SK-N-SH (cell line): ENCODE data around the gene HDAC4. TPM values are rescaled to one million over a fixed set of nuclear protein-coding genes. Genes with fewer than 3 reads are reported as not detected.

Experiments
- CTCF ChIA-PET: fragments of 300-600, 350-600 bp; formaldehyde crosslinking; extraction: SDS; loops from one replicate; lab custom pipeline; 2021; lab: Yijun Ruan, JAX
- POLR2A ChIA-PET: fragments of 350-600 bp; sonication (Branson Sonifier 250); formaldehyde crosslinking; extraction: SDS; loops from one replicate; lab custom pipeline; 2020; ENCODE audit warnings: antibody characterized with exemption, inconsistent platforms; lab: Yijun Ruan, JAX
- DNase-seq: peaks from one replicate; pipeline ENCODE4 v3.0.0; 2012
- H2AFZ ChIP-seq: fragments of 200-600 bp; sonication (generic); 2 replicates; pipeline ENCODE4 v1.8.1; 2016; ENCODE audit warnings: antibody characterized with exemption, mild to moderate bottlenecking, low read depth
- H3F3A ChIP-seq: fragments of 200-600 bp; sonication (generic); replicated peaks from 2 replicates; pipeline ENCODE3; 2016; ENCODE audit warnings: antibody characterized with exemption, mild to moderate bottlenecking; ENCODE audit not compliant: insufficient read depth
- H3K27ac ChIP-seq, 2 experiments: fragments of 200-500 bp in 1 of 2; fragments of 200-600 bp in 1 of 2; sonication (Bioruptor generic) in 1 of 2; sonication (generic), shearing (Covaris generic) in 1 of 2; 2 replicates each; pipeline versions ENCODE4 v1.5.1 to v1.6.1; 2014 to 2016; ENCODE audit warnings: low read depth in 2 of 2, inconsistent platforms in 1 of 2, low read length in 1 of 2, mild to moderate bottlenecking in 1 of 2, mixed read lengths in 1 of 2
- H3K27me3 ChIP-seq: fragments of 200-600 bp; sonication (generic), shearing (Covaris generic); 2 replicates; pipeline ENCODE4 v1.6.1; 2016; ENCODE audit warnings: mixed run types; ENCODE audit not compliant: insufficient read depth
- H3K36me3 ChIP-seq, 2 experiments: fragments of 200-500 bp in 1 of 2; fragments of 200-600 bp in 1 of 2; sonication (Bioruptor generic) in 1 of 2; sonication (generic) in 1 of 2; replicated peaks in 1 of 2; 2 replicates each; pipeline versions ENCODE3 to v1.5.1; 2014 to 2016; ENCODE audit warnings: low read length in 1 of 2, mild to moderate bottlenecking in 1 of 2; ENCODE audit not compliant: insufficient read depth in 2 of 2, control insufficient read depth in 1 of 2
- H3K4me1 ChIP-seq, 2 experiments: fragments of 200-500 bp in 1 of 2; fragments of 200-600 bp in 1 of 2; sonication (Bioruptor generic) in 1 of 2; sonication (generic), shearing (Covaris generic) in 1 of 2; 2 replicates each; pipeline versions ENCODE4 v1.5.1 to v1.6.1; 2014 to 2016; ENCODE audit warnings: low read depth in 1 of 2, low read length in 1 of 2, mixed run types in 1 of 2; ENCODE audit not compliant: insufficient read depth in 2 of 2, control insufficient read depth in 1 of 2
- H3K4me2 ChIP-seq: fragments of 200-600 bp; sonication (generic), shearing (Covaris generic); 2 replicates; pipeline ENCODE4 v1.6.1; 2017; ENCODE audit warnings: mixed run types
- H3K4me3 ChIP-seq, 2 experiments: fragments of 200-500 bp in 1 of 2; fragments of 200-600 bp in 1 of 2; sonication (Bioruptor generic) in 1 of 2; sonication (generic), shearing (Covaris generic) in 1 of 2; 2 replicates each; pipeline versions ENCODE4 v1.5.1 to v1.8.1; 2014 to 2016; ENCODE audit warnings: low read depth in 2 of 2, inconsistent platforms in 1 of 2, low read length in 1 of 2, mild to moderate bottlenecking in 1 of 2, mixed read lengths in 1 of 2, moderate library complexity in 1 of 2
- H3K79me2 ChIP-seq: fragments of 200-600 bp; sonication (generic); 2 replicates; pipeline ENCODE4 v1.8.1; 2017; ENCODE audit warnings: mild to moderate bottlenecking; ENCODE audit not compliant: insufficient read depth
- H3K9ac ChIP-seq: fragments of 200-600 bp; sonication (generic); 2 replicates; pipeline ENCODE4 v1.6.1; 2017; ENCODE audit warnings: mixed run types
- H3K9me2 ChIP-seq: fragments of 200-600 bp; sonication (generic); 2 replicates; pipeline ENCODE4 v1.6.1; 2017; ENCODE audit warnings: mixed run types
- H3K9me3 ChIP-seq: fragments of 200-600 bp; sonication (generic); 2 replicates; pipeline ENCODE4 v1.6.1; 2017; ENCODE audit warnings: mixed run types, mild to moderate bottlenecking, moderate library complexity
- H4K20me1 ChIP-seq: fragments of 200-600 bp; sonication (generic); 2 replicates; pipeline ENCODE4 v1.6.1; 2017; ENCODE audit warnings: mild to moderate bottlenecking, mixed run types; ENCODE audit not compliant: insufficient read depth
- CTCF ChIP-seq: fragments of 200-600 bp; sonication (generic); IDR thresholded peaks from 2 replicates; pipeline ENCODE4 v1.6.1; 2017; ENCODE audit warnings: antibody characterized with exemption, mild to moderate bottlenecking, moderate library complexity
- ELF1 ChIP-seq: IDR thresholded peaks from 2 replicates; pipeline ENCODE4 v1.4.0; 2012
- EP300 ChIP-seq, 2 experiments: IDR thresholded peaks; 2 replicates each; pipeline versions ENCODE4 v1.4.0 to v1.6.1; 2012; ENCODE audit warnings: borderline replicate concordance in 1 of 2, low read depth in 1 of 2, low read length in 1 of 2
- FOSL2 ChIP-seq: IDR thresholded peaks from 2 replicates; pipeline ENCODE4 v1.4.0; 2012; ENCODE audit warnings: low read depth, mild to moderate bottlenecking, moderate library complexity, borderline replicate concordance
- FOXM1 ChIP-seq: IDR thresholded peaks from 2 replicates; pipeline ENCODE4 v1.4.0; 2012; ENCODE audit warnings: low read depth, mild to moderate bottlenecking
- GABPA ChIP-seq: IDR thresholded peaks from 2 replicates; pipeline ENCODE4 v1.4.0; 2012; ENCODE audit warnings: low read depth, mild to moderate bottlenecking
- IRF3 ChIP-seq: fragments of 150-350 bp; IDR thresholded peaks from 2 replicates; pipeline ENCODE4 v1.6.1; 2016; ENCODE audit warnings: mild to moderate bottlenecking, low read depth, low read length
- NFIC ChIP-seq: IDR thresholded peaks from 2 replicates; pipeline ENCODE4 v1.4.0; 2012; ENCODE audit warnings: borderline replicate concordance
- NRF1 ChIP-seq: IDR thresholded peaks from 2 replicates; pipeline ENCODE4 v1.6.1; 2012; ENCODE audit warnings: low read depth, mild to moderate bottlenecking, low read length
- PBX3 ChIP-seq: IDR thresholded peaks from 2 replicates; pipeline ENCODE4; 2012
- REST ChIP-seq: IDR thresholded peaks from 2 replicates; pipeline ENCODE4 v1.6.1; 2012; ENCODE audit warnings: mild to moderate bottlenecking, low read depth, low read length, moderate library complexity
- TAF1 ChIP-seq: IDR thresholded peaks from 2 replicates; pipeline ENCODE4 v1.6.1; 2012; ENCODE audit warnings: low read depth, mild to moderate bottlenecking, low read length, moderate library complexity, borderline replicate concordance
- TEAD4 ChIP-seq: IDR thresholded peaks from 2 replicates; pipeline ENCODE4 v1.4.0; 2012; ENCODE audit warnings: mild to moderate bottlenecking, borderline replicate concordance; ENCODE audit not compliant: insufficient read depth
- YY1 ChIP-seq: IDR thresholded peaks from 2 replicates; pipeline ENCODE4 v1.4.0; 2012; ENCODE audit warnings: low read depth, mild to moderate bottlenecking
- WGBS: methylation state at CpG from one replicate; pipeline ENCODE4 v1.1.6; 2017; ENCODE audit warnings: low lambda C conversion rate; 5-methylcytosine and 5-hydroxymethylcytosine counted together
- polyA plus RNA-seq, 3 experiments: library from polyadenylated mRNA; depleted of rRNA; stranded (reverse); fragments of >200 nt; gene quantifications; 2 replicates each; pipeline ENCODE4 v1.2.3, GENCODE V29; 2012
- TF ChIP-seq, protein P1 (sequence below): fragments of 150-350 bp; IDR thresholded peaks from 2 replicates; pipeline ENCODE4 v1.6.1; 2017; ENCODE audit warnings: antibody characterized with exemption, low read length, low read depth, borderline replicate concordance
- TF ChIP-seq, protein P2 (sequence below): IDR thresholded peaks from 2 replicates; pipeline ENCODE4 v1.4.0; 2012; ENCODE audit warnings: low read depth, borderline replicate concordance
- TF ChIP-seq, protein P3 (sequence below): IDR thresholded peaks from 2 replicates; pipeline ENCODE4 v1.4.0; 2012; ENCODE audit warnings: low read depth
- TF ChIP-seq, protein P4 (sequence below): IDR thresholded peaks from 2 replicates; pipeline ENCODE4 v1.4.0; 2012; ENCODE audit warnings: low read depth, borderline replicate concordance

The HDAC4 gene
- polyA plus RNA-seq, 1 of the 3 experiments (the other 2 are of a cell fraction): 5.5 TPM

DNA sequence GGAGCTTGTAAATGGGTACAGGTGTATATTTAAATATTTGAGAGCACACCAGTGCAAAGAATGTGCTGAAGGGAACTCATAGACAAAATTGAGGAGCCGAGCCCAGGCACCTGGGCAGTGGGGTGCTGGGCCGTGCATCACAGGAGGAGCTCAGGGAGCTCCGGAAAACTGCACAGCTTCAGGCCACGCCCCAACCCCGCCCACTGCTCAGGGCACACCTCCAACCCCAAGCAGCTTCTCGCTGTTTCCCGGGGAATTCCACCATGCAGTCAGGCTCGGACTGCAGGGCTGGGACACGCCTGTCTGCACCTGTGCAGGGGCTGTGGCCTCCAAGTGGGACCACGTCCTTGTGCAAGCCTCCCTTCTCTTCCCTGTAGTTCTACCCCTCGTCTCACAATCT, 243.0 kb downstream of the HDAC4 start:
- Histone ChIP-seq H3K4me1 (peaks cover 0 to 13% of the 10 kb centered on the region in 2 experiments; a peak in 1 of 4 replicates), H3K36me3 (peaks cover 0 to 3% of the 10 kb centered on the region in 2 experiments), H3K27me3 (no peaks in the 10 kb centered on the region), H3K4me3 (no peak overlapping the region), H4K20me1 (no peaks in the 10 kb centered on the region), H3K9ac (no peak overlapping the region), H3K4me2 (no peak overlapping the region), H2AFZ (no peak overlapping the region), H3K79me2 (no peaks in the 10 kb centered on the region), H3K9me2 (no peaks in the 10 kb centered on the region), H3K9me3 (no peaks in the 10 kb centered on the region), H3K27ac (no peak overlapping the region), H3F3A (no peaks in the 10 kb centered on the region)
- no peak for TF ChIP-seq TAF1
- no peak for TF ChIP-seq REST
- no peak for TF ChIP-seq CTCF
- no peak for TF ChIP-seq YY1
- no peak for TF ChIP-seq TEAD4
- TF ChIP-seq, protein P1, sequence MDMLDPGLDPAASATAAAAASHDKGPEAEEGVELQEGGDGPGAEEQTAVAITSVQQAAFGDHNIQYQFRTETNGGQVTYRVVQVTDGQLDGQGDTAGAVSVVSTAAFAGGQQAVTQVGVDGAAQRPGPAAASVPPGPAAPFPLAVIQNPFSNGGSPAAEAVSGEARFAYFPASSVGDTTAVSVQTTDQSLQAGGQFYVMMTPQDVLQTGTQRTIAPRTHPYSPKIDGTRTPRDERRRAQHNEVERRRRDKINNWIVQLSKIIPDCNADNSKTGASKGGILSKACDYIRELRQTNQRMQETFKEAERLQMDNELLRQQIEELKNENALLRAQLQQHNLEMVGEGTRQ: no peak
- no peak for TF ChIP-seq NFIC
- TF ChIP-seq, protein P2, sequence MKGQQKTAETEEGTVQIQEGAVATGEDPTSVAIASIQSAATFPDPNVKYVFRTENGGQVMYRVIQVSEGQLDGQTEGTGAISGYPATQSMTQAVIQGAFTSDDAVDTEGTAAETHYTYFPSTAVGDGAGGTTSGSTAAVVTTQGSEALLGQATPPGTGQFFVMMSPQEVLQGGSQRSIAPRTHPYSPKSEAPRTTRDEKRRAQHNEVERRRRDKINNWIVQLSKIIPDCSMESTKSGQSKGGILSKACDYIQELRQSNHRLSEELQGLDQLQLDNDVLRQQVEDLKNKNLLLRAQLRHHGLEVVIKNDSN: no peak
- TF ChIP-seq ELF1: no peak
- no peak for TF ChIP-seq FOSL2
- TF ChIP-seq, protein P3, sequence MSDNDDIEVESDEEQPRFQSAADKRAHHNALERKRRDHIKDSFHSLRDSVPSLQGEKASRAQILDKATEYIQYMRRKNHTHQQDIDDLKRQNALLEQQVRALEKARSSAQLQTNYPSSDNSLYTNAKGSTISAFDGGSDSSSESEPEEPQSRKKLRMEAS: no peak
- no peak for TF ChIP-seq NRF1
- no peak for TF ChIP-seq PBX3
- TF ChIP-seq, protein P4, sequence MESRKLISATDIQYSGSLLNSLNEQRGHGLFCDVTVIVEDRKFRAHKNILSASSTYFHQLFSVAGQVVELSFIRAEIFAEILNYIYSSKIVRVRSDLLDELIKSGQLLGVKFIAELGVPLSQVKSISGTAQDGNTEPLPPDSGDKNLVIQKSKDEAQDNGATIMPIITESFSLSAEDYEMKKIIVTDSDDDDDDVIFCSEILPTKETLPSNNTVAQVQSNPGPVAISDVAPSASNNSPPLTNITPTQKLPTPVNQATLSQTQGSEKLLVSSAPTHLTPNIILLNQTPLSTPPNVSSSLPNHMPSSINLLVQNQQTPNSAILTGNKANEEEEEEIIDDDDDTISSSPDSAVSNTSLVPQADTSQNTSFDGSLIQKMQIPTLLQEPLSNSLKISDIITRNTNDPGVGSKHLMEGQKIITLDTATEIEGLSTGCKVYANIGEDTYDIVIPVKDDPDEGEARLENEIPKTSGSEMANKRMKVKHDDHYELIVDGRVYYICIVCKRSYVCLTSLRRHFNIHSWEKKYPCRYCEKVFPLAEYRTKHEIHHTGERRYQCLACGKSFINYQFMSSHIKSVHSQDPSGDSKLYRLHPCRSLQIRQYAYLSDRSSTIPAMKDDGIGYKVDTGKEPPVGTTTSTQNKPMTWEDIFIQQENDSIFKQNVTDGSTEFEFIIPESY: no peak
- no peak for TF ChIP-seq FOXM1
- no peak for TF ChIP-seq GABPA
- TF ChIP-seq IRF3: no peak
- TF ChIP-seq EP300 (IDR thresholded peaks at IDR 0.05; ENCODE audit: borderline replicate concordance in 1 of 2, low read depth in 1 of 2, low read length in 1 of 2): no peak
- DNase-seq: no peak
- ChIA-PET CTCF (interaction anchor here (0.7 to 1.4 kb wide), 2 partner anchors 13 to 834 kb away, joined by 3 to 4 read pairs; no protein-coding TSS in a partner anchor), POLR2A (no interaction called here)
- 83% methylated on average over 11 of the region's 11 CpGs for WGBS
